ENCODE data around the gene PAK1. TPM values are rescaled to one million over a fixed set of nuclear protein-coding genes. Genes with fewer than 3 reads are reported as not detected.

PAK1 gene
- total RNA-seq, 4 donors from 2014 or later, result 17.8 to 34.5 (median 21.6) TPM

- intact Hi-C loops (cut with DNase I; ENCODE audit: low total_unique reads), result no loop called here
- 75 to 91% methylated on average over 5 of the region's 5 CpGs for WGBS, 2 donors
- TF ChIP-seq CTCF (IDR thresholded peaks at IDR 0.05) (no peak), POLR2A (IDR thresholded peaks at IDR 0.05) (no peak)
- no peak overlapping the region for H3K4me3 ChIP-seq (ENCODE audit: low read depth, poor library complexity, severe bottlenecking)
- DNase-seq (ENCODE audit: low spot score in 2 of 2), result no peak
Measured at GRCh38 chr11:77310721-77311120, 163.2 kb downstream of the PAK1 start.

GRCh38 chr11:77309401-77310085 is 164.4 kb downstream of the PAK1 start:
- WGBS, 2 donors, result 62 to 73% methylated on average over 5 of the region's 5 CpGs
- no peak overlapping the region for H3K4me3 ChIP-seq (ENCODE audit: low read depth, poor library complexity, severe bottlenecking)
- no peak for DNase-seq (ENCODE audit: low spot score in 2 of 2)
- no peak for TF ChIP-seq CTCF (IDR thresholded peaks at IDR 0.05)
- no peak for TF ChIP-seq POLR2A (IDR thresholded peaks at IDR 0.05)
- intact Hi-C loops (cut with DNase I; ENCODE audit: low total_unique reads), result no loop called here

- no peak overlapping the region for H3K4me3 ChIP-seq (ENCODE audit: low read depth, poor library complexity, severe bottlenecking)
- intact Hi-C loops (cut with DNase I; ENCODE audit: low total_unique reads), result no loop called here
- TF ChIP-seq POLR2A (IDR thresholded peaks at IDR 0.05) (no peak), CTCF (IDR thresholded peaks at IDR 0.05) (no peak)
- DNase-seq (ENCODE audit: low spot score in 2 of 2), result no peak
Measured at GRCh38 chr11:77308838-77309237, 165.1 kb downstream of the PAK1 start.

- DNase-seq (ENCODE audit: low spot score in 2 of 2), result no peak
- H3K4me3 ChIP-seq (ENCODE audit: low read depth, poor library complexity, severe bottlenecking), result no peak overlapping the region
- 90 to 93% methylated on average over 2 of the region's 2 CpGs for WGBS, 2 donors
- TF ChIP-seq POLR2A (IDR thresholded peaks at IDR 0.05), result no peak
- intact Hi-C loops (cut with DNase I; ENCODE audit: low total_unique reads), result no loop called here
Measured at GRCh38 chr11:77303328-77303727, 170.6 kb downstream of the PAK1 start.

- intact Hi-C loops (cut with DNase I; ENCODE audit: low total_unique reads), result no loop called here
- no peak overlapping the region for H3K4me3 ChIP-seq (ENCODE audit: low read depth, poor library complexity, severe bottlenecking)
- WGBS, 2 donors, result 89 to 90% methylated on average over 3 of the region's 3 CpGs
- no peak for DNase-seq (ENCODE audit: low spot score in 2 of 2)
- TF ChIP-seq POLR2A (IDR thresholded peaks at IDR 0.05), result no peak
- TF ChIP-seq CTCF (IDR thresholded peaks at IDR 0.05), result no peak
Measured at GRCh38 chr11:77302752-77303151, 171.1 kb downstream of the PAK1 start.

- TF ChIP-seq POLR2A (IDR thresholded peaks at IDR 0.05), result no peak
- no peak for TF ChIP-seq CTCF (IDR thresholded peaks at IDR 0.05)
- DNase-seq (ENCODE audit: low spot score in 2 of 2), result no peak
- 89 to 94% methylated on average over 15 of the region's 15 CpGs for WGBS, 2 donors
- intact Hi-C loops (cut with DNase I; ENCODE audit: low total_unique reads), result no loop called here
- H3K4me3 ChIP-seq (ENCODE audit: low read depth, poor library complexity, severe bottlenecking), result no peak within 1 kb of the TSS
Measured at GRCh38 chr11:77301510-77301909, 172.4 kb downstream of the PAK1 start, which contains the start of gene GDPD4. Gene GDPD4, minus strand, starts transcription at chr11:77301686. Its CDS starts 16,549 bp downstream, at chr11:77285137.
